Esophagus squamous epithelium (tissue), 4 donors: ENCODE data around the gene CLIC4.

Source experiments
- CTCF ChIP-seq, 6 experiments: fragments of 450-650 bp in 4 of 6; fragments of 200-600 bp in 2 of 6; sonication (generic) in 2 of 6; IDR thresholded peaks; one replicate each; pipeline ENCODE4 v1.5.1; 2016 to 2019; ENCODE audit warnings: antibody characterized with exemption in 6 of 6, mild to moderate bottlenecking in 4 of 6, moderate library complexity in 4 of 6
- POLR2A ChIP-seq, 4 donors: fragments of 450-650 bp; IDR thresholded peaks; one replicate each; pipeline ENCODE4 v1.6.1; 2017; ENCODE audit warnings: antibody characterized with exemption in 4 of 4, mild to moderate bottlenecking in 4 of 4, moderate library complexity in 3 of 4

- TF ChIP-seq POLR2A (IDR thresholded peaks at IDR 0.05): no peak
- no peak for TF ChIP-seq CTCF (IDR thresholded peaks at IDR 0.05)
Observed at GRCh38 chr1:24724345-24725208, 20.7 kb upstream of the CLIC4 start.
